NCI-H2107 treated with DMSO at 0.1 percent for 48 hours (cell line): ENCODE measurements around the gene LRRC18.

Experiments
- DNase-seq: peaks from one replicate; lab custom pipeline; 2025; ENCODE audit not compliant: unreplicated experiment; lab: John Stamatoyannopoulos, UW

The LRRC18 gene

DNA sequence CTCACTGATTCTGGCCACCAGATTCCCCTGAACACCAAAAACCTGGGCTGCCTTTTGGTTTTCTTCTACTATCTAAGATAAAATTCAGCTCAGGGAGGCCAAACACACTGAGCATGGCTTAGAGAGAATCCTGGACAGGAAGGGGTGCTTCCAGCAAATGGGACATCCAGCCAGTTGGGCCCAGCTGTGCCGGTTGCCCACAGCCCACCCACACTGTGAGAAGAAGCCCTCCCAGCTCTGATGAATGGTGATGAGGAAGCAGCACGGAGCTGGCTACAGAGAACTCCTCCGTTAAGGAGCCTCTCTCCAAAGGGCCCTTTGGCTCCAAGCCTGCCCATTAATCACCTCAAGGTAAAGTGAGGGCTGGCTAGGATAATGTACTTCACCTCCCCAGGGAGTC lies 15.9 kb downstream of the LRRC18 start:
- no peak for DNase-seq

DNA sequence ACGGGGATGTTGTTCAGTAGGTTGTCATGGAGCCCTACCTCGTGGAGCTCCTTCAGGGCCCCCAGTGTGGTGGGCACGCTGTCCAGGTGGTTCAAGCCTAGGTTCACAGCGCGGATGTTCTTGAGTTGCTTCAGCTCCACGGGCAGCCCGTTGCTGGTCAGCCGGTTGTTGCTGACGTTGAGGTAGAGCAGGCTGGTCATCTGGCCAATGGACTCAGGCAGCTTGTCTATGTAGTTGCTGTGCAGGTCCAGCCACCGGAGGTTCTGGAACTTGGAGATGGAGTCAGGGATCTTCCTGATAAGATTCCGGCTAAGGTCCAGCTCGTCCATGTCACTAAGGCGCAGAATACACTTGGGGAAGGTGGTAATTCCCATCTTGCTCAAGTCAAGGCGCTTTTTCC lies 26.0 kb downstream of the LRRC18 start:
- no peak for DNase-seq

DNA sequence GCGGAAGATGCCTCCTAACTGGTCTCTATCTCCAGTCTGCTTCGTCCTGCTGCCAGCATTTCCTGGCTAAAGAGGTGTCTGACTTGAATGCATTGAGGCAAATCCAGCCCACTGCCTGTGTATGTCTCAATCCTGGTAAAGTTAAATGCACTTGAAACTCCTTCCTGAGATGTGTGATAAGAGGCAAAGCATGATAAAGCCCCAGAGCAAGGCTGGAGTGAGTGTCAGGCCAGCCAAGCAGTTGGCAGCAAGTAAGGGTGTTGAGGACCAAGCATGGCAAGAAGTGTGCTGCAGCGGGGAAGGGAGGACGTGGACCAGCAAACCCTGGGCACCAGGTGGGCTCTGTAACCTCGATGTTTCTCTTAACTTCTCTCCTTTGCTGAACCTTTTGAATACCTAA lies 29.1 kb downstream of the LRRC18 start:
- no peak for DNase-seq

DNA sequence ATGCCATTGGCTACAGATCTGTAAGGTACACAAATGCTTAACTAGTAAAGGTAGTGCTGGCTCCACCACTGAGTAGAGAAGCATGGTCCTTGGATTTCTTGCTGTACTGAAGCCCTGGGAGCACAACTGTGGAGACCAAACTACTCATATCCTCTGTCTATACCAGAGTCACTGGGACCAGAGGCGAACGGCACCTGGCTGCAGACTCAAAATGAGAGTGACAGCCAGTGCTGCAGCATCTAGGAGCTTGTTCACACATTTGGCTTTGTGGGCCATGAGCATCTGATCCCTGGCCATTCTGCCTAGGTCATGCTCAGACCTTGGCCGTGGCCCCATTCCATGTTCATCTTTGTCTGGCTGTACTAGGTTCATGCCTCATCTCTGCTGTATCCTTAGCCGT lies 31.9 kb downstream of the LRRC18 start:
- DNase-seq, result no peak

DNA sequence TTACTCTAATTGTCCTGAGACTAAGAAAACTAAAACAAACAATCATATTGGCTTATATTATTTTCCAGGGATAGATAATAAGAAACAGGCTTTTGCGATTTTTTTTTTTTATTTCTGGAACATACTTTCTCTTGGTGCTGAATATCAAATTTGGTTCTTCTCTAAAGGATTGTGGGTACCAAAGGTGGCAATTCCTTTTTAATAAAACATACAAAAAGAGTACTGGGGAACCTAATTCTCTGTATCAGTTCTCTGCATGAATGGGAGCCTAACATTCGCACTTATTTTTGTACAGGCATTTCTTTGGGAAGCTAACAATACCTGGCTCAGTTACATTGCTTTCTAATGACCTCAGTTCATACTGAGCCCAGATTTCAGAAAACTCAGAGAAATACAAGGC lies 32.8 kb downstream of the LRRC18 start:
- DNase-seq, result no peak

DNA sequence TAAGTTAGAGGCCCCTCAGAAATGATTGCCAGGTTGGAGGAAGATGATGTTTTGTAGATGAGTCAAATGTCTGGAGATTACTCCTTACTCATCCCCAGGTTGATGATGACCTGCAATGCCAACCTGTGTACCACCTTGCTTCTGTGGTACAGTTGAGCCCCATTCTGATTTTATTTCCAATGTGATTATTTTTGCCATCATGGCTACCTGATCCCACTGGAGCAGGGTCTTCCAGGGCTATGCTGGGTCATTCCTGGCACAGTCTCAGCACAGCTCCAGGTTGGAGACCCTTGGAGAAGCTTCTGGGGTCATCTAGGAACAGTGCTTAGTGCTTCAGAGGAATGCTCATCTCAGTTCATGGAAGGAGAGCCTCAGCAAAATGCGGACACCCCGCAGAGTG lies 34.3 kb downstream of the LRRC18 start:
- DNase-seq, result no peak

DNA sequence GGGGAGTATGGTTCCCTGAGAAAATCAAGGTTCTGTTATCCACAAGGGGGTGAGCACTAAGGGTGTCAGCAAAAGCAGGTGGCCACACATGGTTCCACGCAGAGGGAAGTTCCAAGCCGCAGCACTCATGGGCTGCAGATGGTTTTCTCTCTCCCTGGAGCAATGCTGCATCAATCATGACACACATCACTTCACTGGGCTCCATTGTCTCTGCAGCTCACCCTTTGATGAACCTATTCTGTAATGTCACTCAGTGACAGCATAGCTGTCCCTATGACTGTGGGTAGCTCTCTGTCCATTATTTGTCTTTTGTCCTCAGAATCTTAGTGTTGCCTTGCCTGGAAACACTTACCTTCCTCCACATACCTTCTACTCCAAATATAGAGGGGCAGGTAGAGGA lies 34.8 kb downstream of the LRRC18 start:
- no peak for DNase-seq

DNA sequence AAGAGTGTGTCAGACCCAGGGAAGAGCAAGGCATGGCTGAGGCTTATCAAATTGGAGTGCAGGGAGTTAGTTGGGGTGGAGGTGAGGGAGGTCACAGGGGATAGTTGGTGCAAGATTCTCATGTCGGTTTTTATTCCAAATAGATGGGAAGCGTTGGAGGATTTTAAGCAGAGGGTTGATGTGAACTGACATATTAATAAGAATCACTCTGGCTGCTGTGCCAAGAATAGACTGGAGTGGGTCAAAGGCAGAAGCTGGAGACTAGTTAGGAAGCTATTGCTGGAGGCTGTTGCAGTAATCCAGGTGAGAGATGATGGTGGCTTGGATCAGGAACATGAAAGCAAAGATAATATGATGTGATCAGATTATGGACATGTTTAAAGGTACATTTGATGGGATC lies 36.5 kb downstream of the LRRC18 start:
- DNase-seq, result no peak

DNA sequence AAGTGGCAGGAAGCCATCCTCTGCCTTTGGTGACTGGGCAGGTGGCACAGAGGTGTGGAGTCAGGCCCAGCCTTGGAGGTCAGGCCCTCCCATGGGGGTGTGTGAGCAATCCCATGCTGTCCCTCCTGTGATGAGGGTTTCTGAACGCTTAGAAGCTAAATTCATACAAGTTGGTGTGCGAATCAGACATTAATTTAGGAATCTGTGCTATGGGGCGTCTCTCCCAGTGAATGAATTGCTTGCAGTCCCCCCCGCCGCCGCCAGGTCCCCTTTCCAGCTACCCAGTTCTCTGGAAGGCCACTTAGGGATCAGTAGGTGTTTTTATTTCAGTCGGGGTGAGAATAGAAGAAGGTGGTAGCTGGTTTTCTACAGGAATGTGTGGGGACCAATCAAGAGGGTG lies 37.5 kb downstream of the LRRC18 start:
- DNase-seq, result no peak

DNA sequence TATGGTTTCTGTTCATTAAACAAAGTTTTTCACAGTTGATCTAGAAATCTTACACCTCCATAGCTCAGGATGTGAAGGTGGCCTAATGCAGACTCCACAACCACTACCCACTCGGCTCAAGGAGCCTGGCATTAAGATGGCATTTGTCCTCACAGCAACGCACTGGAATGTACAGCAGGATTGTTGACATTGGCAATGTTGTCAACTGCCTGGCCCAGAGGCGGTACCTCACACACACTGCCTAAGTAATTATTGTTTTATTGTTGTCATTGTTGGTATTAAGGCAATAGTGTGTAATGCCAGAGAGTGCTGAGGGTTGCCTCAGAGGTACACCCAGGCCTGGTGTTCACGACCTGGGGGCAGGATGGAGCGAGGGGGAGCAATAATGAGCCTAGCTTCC lies 38.3 kb downstream of the LRRC18 start:
- DNase-seq, result no peak

DNA sequence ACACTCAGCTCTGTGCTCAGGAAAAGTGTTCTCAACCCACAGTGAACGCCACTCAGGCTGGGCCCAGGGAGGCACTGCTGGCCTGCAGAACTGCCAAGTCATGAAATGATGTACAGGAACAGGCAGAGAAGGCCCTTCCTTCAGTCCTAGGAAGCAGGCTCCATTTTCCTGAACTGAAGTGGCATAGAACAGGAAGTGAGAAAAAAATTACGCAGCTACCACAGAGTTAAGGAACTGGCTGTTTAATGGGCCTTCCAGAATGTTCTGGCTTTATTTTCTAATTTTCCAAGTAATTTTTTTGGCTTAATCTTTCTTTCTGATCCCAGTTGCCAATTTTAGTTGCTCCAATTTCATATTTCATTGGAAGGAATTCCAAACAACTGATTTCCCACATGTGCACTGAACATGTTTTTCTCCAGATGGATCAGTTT lies 39.3 kb downstream of the LRRC18 start:
- DNase-seq, result no peak

DNA sequence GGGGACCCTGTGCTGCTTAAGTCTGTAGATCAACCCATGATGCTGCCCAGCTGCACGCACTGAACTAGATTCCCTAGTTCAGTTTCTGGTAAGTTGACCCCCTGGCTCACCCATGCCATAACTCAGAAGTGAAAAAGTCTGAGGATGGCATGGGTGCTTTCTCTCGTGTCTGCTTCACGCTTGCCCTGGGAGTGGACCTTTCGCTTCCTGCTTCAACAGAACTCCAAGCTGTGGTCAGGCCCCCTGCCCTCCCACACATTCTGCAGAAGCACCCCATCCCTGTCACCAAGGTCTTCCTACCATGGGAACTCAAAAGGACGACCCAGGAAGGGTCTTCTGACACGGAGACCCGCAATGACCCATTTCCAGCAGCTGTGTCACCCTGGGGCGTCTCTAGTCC lies 39.9 kb downstream of the LRRC18 start:
- no peak for DNase-seq

DNA sequence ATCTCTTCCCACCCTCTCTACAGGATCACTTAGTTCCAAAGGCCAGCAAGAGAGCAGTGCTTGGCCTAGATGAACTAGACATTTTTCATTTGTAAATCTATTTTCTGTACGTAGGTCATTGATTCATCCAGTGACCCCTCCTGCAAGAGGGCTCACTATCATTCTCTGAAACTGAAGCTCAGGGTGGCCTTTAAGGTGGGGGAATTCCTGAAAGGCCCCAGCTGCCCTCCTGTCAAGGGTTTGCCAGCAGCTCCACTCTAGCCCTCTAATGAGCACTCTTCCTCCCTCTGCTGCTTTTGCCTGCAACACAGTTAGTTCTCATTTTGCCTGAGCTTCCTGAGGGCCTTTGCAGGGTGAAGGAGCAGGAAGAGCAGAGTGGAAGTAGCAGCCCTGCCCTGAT lies 41.2 kb downstream of the LRRC18 start:
- DNase-seq, result no peak

DNA sequence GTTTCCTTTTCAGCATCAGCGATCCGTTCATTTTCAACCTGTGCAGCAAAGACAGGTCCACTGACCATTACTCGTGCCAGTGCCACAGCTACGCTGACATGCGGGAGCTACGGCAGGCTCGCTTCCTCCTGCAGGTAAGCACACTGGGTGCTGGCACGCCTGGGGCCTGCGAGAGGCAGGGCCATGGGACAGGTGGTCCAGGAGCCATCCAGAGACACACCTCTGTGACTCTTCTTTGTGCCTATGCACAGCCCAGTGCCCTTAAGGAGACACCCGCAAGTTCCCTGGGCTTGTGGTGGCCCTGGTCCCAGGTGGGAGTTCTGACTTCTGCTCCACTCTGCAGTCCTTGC lies 42.2 kb downstream of the LRRC18 start:
- DNase-seq, result no peak

DNA sequence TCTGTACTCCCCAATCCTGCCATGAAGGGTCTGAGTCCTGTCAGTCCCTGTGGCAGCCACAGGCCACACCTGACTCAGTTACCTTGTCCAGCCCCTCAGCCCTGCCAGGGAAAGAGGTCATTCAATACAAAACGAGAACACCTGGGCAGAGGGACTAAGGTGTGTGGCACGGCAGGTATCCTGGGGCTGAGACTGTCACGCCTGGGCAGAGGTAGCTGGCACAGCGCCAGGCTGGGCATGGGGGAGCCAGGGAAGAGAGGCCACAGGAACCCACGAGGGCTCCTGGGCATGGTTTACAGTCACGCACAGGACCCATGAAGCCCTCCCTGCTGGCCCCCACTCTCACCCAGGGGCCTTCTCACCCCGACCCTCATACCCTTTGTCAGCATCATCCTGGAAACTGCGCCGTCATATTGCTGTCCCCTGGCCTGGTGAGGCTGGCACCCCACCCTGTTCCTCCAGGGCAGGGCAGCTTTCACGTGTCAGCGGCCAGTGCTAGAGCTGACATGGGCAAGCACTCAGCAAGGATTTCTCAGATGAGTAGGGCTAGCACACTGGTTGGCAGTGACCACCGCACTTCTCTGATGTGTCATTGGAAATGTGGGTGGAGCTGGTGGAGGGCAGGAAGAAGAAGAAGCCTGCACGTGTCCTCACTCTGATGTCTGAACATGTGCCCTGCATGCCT lies 42.7 kb downstream of the LRRC18 start:
- no peak for DNase-seq

DNA sequence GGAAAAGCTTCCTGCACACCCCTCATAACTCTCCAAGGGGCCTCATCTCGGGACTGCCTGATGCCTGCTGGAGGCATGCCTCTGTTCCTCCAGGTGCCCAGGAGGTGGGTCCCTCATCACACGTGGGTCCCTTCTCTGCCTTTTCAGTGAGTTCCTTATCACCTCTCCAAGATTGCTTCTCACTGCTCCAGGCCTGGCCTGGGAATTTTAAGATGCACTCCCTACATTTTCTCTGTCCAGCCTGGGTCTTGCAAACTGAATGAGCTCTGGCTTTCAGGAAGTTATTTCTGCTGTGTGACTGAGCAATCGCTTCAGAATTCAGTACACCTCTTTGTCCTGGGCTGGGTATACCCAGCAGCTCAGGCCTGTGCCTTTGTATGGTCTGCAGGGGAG lies 43.8 kb downstream of the LRRC18 start:
- DNase-seq, result no peak

DNA sequence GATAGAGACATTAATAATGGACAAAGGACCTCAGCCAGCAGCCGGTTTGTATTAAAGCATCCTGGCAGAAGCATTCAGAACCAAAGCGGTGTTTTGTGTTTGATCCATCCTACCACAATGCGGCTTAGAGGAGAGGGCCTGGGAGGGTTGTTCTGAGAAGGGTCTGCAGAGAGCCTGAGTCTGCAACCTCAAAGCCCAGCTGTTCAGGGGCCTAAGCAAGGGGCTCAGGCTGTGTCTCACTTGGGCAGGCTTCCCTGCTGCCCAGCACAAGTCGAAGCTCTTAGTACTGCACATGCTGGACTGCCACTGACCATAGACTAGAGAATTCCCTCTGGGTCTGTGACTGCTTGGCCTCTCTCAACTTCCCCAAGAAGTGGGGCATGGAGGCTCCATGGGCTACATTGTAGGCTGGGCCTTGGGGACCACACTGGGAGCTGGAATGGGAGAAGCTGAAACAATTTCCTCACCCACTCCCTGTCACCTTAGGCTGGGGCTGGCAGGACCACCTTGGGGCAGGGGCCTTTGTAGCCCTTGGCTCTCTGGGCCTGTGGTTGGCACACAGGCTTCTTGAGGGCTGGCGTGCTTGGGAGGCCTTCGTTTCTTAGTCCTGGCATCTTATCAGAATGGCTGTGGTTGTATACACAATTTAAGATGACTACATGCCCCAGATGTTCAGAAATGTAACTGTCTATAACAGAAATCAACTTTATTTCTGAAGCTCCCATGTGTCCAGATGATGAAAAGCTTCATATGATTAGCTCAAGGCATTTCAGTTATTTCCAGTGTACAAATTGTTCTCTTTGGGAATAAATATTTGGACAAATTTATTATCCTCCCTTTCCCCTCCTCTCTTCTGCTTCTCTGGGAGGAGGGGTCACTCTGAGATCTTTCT lies 44.5 kb downstream of the LRRC18 start:
- no peak for DNase-seq

DNA sequence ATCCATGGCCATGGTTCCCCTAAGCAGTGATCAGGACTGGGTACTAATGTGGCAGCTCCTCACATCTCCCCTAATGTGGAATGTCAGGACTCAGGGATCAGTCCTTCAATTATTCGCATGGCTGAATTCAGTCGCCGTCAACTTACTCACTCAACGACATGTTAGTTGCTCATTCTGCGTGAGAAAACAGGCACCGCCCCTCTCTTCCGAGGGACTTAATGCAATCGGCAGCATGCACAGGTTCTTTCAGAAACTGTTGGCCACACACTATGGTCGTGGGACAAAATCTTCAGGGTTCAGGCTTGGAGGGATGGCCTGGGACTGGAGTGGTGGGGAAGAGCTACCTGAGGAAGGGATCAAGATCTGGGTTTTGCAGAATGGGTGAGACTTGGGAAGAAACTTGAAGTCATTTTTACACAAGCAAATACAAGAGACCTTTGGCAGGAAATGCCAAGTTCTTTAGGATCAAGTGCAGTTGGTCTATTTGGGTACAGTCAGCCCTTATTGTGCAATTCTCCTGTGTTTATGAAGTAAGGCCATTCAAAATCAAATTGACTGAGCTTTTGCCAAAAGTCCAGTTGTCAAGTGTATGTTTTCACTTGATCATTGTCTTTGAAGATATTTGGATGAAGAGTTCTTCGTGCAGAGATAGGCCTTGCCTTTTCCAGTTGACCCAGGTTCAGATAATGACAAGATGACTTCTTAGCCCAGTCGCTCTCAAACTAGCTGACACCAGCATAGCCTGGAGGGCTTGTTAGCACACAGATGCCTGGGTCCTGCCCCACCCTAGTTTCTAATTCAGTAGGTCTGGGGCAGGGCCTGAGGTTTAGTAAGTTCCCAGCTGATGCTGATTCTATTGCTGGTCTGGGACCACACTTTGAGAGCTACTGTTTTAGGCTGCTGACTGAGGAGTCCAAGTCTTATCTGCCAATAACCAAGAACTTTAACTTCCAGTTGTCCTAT lies 48.5 kb downstream of the LRRC18 start:
- no peak for DNase-seq

DNA sequence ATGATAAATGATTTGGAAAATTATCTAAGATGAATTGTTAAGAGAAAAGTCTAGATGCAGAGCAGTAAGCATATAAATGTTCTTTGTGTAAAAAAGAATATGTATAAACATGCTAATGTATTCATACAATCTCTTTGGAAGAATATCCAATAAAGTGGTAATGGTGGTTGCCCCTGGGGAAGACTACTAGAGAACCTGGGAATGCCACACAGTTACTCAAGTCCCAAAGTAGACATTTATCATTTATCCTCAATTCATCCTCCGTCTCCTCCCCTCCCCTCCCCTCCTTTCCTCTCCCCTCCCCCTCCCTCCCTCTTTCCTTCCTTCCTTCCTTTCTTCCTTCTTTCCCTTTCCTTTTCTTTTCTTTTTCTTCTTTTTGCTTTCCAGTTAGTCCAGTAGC lies 51.7 kb downstream of the LRRC18 start:
- no peak for DNase-seq

DNA sequence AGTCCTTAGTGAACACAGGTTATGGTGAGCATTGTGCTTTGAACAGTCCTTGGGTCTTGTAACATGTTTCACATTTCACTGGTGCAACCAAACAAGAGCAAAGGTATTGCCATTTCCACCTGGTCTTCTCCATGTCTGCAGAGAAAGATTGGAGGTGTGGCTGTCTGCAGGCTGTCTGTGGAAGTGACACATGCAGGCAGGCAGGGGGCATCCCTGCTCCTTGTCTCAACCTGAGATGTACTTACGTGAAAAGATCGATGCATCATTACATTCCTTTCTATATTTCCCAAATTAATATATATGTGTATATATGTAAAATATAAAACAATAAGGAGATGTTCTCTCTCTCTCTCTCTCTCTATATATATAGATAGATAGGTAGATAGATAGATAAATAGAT lies 54.3 kb downstream of the LRRC18 start:
- no peak for DNase-seq

DNA sequence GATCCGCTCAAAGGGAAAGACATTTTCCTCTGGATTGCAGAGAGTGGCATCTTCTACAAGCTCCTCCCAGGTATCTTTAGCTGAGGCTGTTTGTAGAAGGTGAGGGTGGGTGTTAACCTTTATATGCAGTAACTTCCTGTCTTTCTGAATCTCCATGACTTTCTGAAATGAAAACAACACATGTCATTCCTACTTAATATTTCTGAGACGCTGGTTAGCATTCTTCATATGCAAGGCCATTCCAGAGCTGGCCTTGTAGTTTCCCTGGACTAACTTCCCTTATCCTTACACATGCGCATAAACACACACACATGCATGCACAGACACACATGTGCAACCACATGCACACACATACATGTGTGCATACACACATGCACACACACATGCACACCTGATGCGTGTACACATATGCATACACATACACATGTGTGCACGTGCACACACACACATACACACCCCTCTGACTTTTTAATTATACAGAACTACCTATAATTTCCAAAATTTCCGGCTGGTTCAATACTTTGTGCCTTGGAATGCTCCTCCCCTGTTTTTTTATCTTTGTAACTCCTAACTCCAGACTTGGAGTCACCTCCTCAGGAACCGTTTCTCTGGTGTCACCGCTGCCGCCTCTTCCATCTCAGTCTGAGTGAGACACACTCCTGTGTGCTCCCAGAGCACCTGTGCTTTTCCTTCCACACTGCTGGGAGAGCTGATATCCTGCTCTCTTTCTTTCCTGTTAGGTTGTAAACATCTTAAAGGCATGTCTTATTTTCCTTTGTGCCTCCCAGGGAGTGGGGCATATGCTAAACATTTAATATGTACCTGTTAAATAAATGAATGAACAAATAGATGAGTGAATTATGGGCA lies 55.2 kb downstream of the LRRC18 start:
- no peak for DNase-seq
